GM11168 (cell line): Measurements from ENCODE around the gene C10orf67.
"Not testable (repeated sequence)": the region's sequence is repeated elsewhere in the genome, so short reads cannot be mapped to it uniquely, and the experiment has no call there.

Experiments used
- in situ Hi-C: fragments of 300-500 bp; cut with MboI; formaldehyde crosslinking; loops from one replicate; pipeline ENCODE4 v1.12.0; 2022; ENCODE audit warnings: low sequenced_read_pairs; ENCODE audit not compliant: unreplicated experiment

Gene C10orf67

DNA sequence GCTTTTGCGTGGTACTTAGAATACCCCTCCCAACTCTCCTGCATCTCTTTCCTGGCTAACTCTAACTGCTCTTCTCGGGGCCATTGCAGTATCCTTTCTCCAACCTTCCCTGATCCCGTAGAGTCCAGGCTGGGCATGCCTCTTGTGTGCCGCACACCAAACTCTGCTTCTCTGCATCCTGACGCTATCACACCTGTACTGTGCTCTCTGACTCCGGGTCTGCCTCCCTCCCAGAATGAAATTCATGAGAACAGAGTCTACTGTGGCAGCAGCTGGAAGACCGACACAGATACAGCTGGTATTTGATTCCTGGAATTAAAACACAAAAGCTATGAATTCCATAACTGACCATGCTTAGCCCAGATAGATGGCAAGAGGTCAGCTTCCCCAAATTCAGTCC is 60.9 kb downstream of the C10orf67 start:
- in situ Hi-C loops, result no loop called here

DNA sequence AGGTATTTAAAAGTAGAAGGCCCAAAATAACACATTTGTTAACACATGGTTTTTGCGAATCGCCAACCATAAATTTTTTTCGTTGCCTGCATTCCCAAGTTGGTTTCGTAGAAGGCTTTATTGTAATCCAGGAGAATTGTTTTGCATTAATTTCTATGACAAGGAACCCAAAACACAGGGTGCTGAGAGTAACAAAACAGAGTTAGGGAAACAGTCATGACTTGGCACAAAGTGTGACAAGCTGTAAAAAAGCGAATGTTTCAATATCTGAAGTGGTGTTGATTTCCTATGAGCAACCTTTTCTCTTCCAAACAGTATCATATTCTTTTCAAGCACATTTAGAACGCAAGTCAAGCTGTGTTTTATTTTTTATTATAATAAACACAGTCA is 63.6 kb downstream of the C10orf67 start:
- in situ Hi-C loops, result no loop called here

DNA sequence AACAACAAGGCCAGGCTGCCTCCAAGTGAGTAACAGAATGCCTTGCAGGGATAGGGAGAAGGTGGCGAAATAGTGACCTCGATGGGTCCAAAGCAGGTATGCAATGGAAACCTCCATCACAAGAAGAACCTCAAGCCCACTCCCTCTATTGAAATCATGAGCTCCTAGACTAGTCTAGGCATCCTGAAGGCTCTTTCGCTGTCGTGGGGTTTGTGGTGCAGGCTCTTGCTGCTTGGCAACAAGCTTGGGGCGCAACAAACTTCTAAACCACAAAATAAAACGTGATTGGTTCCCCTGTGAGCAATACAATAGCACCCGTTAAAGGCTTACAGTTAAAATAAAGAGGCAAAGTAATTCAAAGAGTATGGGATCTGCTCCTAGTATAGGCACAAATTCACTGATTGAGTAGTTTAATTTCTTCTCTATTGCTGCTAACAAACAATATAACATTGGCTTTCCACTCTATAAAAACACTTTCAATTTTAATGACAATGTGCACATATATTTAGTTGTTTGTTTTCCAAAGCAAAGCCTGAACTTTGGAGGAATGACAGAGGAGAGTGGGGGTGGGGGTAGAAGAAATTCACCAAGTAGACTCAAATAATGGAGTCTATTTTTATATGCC is 64.1 kb downstream of the C10orf67 start:
- in situ Hi-C loops, result no loop called here

- in situ Hi-C loops, result no loop called here
Observed at GRCh38 chr10:23275355-23275754, 69.2 kb downstream of the C10orf67 start.

DNA sequence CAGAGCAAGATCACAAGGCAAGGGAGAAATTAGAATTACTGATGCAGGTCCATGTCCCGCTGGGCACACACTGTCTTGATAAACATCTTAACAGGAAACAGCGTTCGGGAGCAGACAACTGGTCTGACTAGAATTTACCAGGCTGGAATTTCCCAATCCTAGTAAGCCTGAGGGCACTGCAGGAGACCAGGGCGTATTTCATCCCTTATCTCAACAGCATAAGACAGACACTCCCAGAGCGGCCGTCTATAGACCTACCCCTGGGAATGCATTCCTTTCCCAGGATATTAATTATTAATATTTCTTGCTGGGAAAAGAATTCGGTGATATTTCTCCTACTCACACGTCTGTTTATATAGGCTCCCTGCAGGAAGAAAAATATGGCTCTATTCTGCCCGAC is 70.4 kb downstream of the C10orf67 start:
- in situ Hi-C loops, result not testable (repeated sequence)

GRCh38 chr10:23270531-23270930 is 74.1 kb downstream of the C10orf67 start:
- in situ Hi-C loops, result no loop called here

- in situ Hi-C loops, result no loop called here
Observed at GRCh38 chr10:23263441-23264164, 81.0 kb downstream of the C10orf67 start.

- in situ Hi-C loops, result no loop called here
Observed at GRCh38 chr10:23262928-23263327, 81.7 kb downstream of the C10orf67 start.

DNA sequence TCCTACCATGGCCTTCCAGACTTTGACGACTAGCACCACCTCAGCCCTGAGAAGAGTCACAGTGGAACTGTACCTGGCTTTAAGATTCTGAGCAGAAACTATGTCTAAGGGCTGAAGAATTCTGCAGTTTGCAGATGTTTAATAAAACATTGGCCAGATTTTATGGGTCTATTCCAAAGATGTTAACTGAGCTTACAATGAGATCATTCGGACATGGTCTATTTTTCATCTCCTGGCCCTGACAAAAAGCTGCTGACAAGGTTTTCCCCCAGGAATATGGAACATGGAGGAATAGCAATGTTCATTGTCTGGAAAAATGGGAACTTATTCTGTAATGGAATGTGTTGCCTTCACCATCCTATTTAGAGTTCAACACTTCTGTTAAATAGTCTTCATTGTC is 86.1 kb downstream of the C10orf67 start:
- in situ Hi-C loops, result no loop called here

- in situ Hi-C loops, result no loop called here
Observed at GRCh38 chr10:23253780-23254179, 90.8 kb downstream of the C10orf67 start.

GRCh38 chr10:23252859-23253258 is 91.7 kb downstream of the C10orf67 start:
- in situ Hi-C loops, result not testable (repeated sequence)

GRCh38 chr10:23241779-23242178 is 102.8 kb downstream of the C10orf67 start:
- in situ Hi-C loops, result not testable (repeated sequence)

DNA sequence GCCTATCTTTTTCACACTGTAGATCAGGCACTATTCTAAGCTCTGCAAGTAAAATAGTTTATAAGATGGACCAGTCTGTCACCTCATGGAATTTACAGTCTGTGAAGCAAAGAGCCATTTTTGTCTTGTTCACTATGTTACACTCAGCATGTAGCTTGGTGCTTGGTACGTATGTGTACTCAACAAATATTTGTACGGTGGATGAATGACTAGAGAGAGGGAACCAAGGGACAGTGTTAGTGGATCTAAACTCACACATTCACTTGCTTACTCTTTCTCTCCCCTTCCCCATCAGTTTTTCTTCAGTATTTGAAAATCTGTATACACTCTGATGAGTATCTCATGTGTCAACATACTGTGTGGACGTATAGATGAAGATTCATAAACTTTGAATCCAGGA is 106.6 kb downstream of the C10orf67 start:
- in situ Hi-C loops, result no loop called here

GRCh38 chr10:23230582-23230981 is 114.0 kb downstream of the C10orf67 start:
- in situ Hi-C loops, result no loop called here

- in situ Hi-C loops, result no loop called here
Observed at GRCh38 chr10:23217471-23217870, 127.1 kb downstream of the C10orf67 start.

- in situ Hi-C loops, result no loop called here
Observed at GRCh38 chr10:23205972-23206642, 138.5 kb downstream of the C10orf67 start.

DNA sequence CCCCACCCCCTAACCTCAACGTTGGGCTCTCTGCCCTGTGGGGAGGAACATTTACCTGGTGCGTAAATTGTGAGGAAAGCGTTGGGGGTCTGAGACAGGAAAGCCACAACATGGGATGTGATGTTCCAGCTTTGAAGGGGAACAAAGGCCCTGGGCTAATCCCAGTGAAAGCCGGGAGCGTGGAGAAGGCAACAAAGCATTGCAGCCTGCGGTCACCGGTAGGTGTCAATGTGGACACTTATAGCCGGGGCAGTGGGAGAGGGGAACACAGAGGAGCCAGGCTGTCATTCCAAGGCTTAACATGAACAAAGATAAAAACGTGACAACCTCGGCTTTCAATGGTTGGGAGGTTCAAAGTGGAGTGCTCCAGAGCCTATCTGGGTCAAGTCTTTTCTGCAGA is 139.8 kb downstream of the C10orf67 start:
- in situ Hi-C loops, result no loop called here

- in situ Hi-C loops, result no loop called here
Observed at GRCh38 chr10:23203369-23204325, 140.9 kb downstream of the C10orf67 start.

- in situ Hi-C loops, result no loop called here
Observed at GRCh38 chr10:23202779-23203178, 141.8 kb downstream of the C10orf67 start.

DNA sequence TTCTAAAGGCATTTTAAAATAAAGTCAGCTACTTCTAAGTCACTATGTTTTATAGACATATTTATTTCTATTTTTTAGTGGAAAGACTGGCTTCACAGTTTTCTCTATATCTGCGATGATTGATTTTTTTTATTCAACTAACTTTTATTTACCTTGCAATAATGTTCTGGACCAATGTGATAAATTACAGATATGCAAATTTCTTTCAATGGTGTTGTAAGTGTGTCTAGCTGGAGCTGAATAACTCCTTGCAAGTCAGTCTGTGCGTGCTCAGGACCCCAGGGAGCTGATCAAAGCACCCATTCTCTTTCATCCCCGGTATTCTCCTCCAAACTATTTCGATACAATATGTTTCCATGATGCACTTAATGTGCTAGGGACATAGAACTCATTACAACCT is 142.8 kb downstream of the C10orf67 start:
- in situ Hi-C loops, result no loop called here
